Transverse colon (tissue), 4 donors: ENCODE measurements around the gene SPACA5B. TPM values are rescaled to one million over a fixed set of nuclear protein-coding genes. Genes with fewer than 3 reads are reported as not detected.
"Not testable (repeated sequence)": the region's sequence is repeated elsewhere in the genome, so short reads cannot be mapped to it uniquely, and the experiment has no call there.

Experiments used
- DNase-seq: peaks from one replicate; pipeline ENCODE4 v3.0.0-alpha.2; 2019
- H3K27ac ChIP-seq, 4 donors: fragments of 200-600 bp; sonication (generic); 2 replicates each; pipeline ENCODE4 v1.5.1; 2016 to 2018; ENCODE audit warnings: inconsistent platforms in 4 of 4
- H3K27me3 ChIP-seq: fragments of 200-600 bp; sonication (generic); 2 replicates; pipeline ENCODE4 v1.5.1; 2017; ENCODE audit warnings: inconsistent platforms
- H3K36me3 ChIP-seq, 4 donors: fragments of 200-600 bp; sonication (generic); 2 replicates each; pipeline ENCODE4 v1.5.1; 2017 to 2019; ENCODE audit warnings: inconsistent platforms in 4 of 4
- H3K4me1 ChIP-seq, 4 donors: fragments of 200-600 bp; sonication (generic); 2 replicates each; pipeline ENCODE4 v1.5.1; 2017 to 2020; ENCODE audit warnings: inconsistent platforms in 4 of 4
- H3K4me3 ChIP-seq, 4 donors: fragments of 200-600 bp; sonication (generic); 1 replicate in 1 of 4; 2 replicates in 3 of 4; pipeline versions ENCODE4 v1.5.1 to v1.6.1; 2017 to 2019; ENCODE audit warnings: inconsistent platforms in 4 of 4
- H3K9me3 ChIP-seq, 2 donors: fragments of 200-600 bp; sonication (generic); 2 replicates each; pipeline ENCODE4 v1.5.1; 2017 to 2019; ENCODE audit warnings: inconsistent platforms in 2 of 2
- CTCF ChIP-seq, 5 experiments: fragments of 200-600 bp in 3 of 5; fragments of 450-650 bp in 2 of 5; sonication (generic) in 3 of 5; IDR thresholded peaks; 1 replicate in 2 of 5; 2 replicates in 3 of 5; pipeline ENCODE4 v1.5.1; 2016 to 2017; ENCODE audit warnings: antibody characterized with exemption in 5 of 5, inconsistent platforms in 3 of 5, mild to moderate bottlenecking in 2 of 5, moderate library complexity in 1 of 5
- EP300 ChIP-seq: sonication (generic); formaldehyde crosslinking; IDR thresholded peaks from one replicate; pipeline ENCODE4 v1.6.1; 2017; ENCODE audit warnings: antibody characterized with exemption, low read depth
- POLR2A ChIP-seq: fragments of 450-650 bp; IDR thresholded peaks from one replicate; pipeline ENCODE4 v1.6.1; 2016; ENCODE audit warnings: antibody characterized with exemption, mild to moderate bottlenecking, moderate library complexity
- POLR2AphosphoS5 ChIP-seq, 3 donors: sonication (generic); formaldehyde crosslinking; IDR thresholded peaks; one replicate each; pipeline ENCODE4 v1.6.1; 2016; ENCODE audit warnings: antibody characterized with exemption in 3 of 3
- WGBS, 2 donors: methylation state at CpG; one replicate each; pipeline ENCODE4 v1.1.5; 2018; ENCODE audit warnings: low coverage in 1 of 2; 5-methylcytosine and 5-hydroxymethylcytosine counted together
- in situ Hi-C, 4 donors: fragments of 200-750 bp; cut with MboI; loops; one replicate each; pipeline versions ENCODE4 v1.15.0 to v1.15.1; 2017; ENCODE audit warnings: low sequenced_read_pairs in 3 of 4, low pct_ligation_motif_present in 1 of 4, low pct_unique_long_range_greater_than_20kb in 1 of 4
- intact Hi-C: fragments of 100-400 bp; cut with DNase I; formaldehyde crosslinking; loops from one replicate; pipeline ENCODE4 v1.15.1; 2023; ENCODE audit warnings: low total_unique reads
- total RNA-seq, 4 donors: library from RNA; depleted of rRNA; stranded (reverse); fragments of >200 nt; gene quantifications; one replicate each; pipeline ENCODE4 v1.1.0, GENCODE V29; 2016

The SPACA5B gene
- total RNA-seq, 4 donors from 2014 or later, result not detected

- no peak for DNase-seq
- Histone ChIP-seq H3K4me1 (no peaks in the 10 kb centered on the region), H3K36me3 (no peaks in the 10 kb centered on the region), H3K27me3 (no peaks in the 10 kb centered on the region), H3K27ac (no peak overlapping the region), H3K9me3 (no peaks in the 10 kb centered on the region), H3K4me3 (no peak overlapping the region)
- WGBS, 2 donors, result 89% methylated on average over 10 of the region's 10 CpGs; no CpG with 5 or more reads in 1 of the 2 donors
- in situ Hi-C loops (no loop called here), intact Hi-C loops (no loop called here)
- TF ChIP-seq POLR2AphosphoS5 (IDR thresholded peaks at IDR 0.05) (no peak), CTCF (IDR thresholded peaks at IDR 0.05) (no peak), POLR2A (no peak), EP300 (no peak)
Measured at GRCh38 chrX:48153769-48154168, 23.3 kb downstream of the SPACA5B start.

GRCh38 chrX:48154796-48155195 lies 24.4 kb downstream of the SPACA5B start:
- Histone ChIP-seq H3K9me3 (no peaks in the 10 kb centered on the region), H3K36me3 (no peaks in the 10 kb centered on the region), H3K4me3 (no peak overlapping the region), H3K4me1 (no peaks in the 10 kb centered on the region), H3K27ac (no peak overlapping the region), H3K27me3 (no peaks in the 10 kb centered on the region)
- no peak for DNase-seq
- TF ChIP-seq POLR2AphosphoS5 (IDR thresholded peaks at IDR 0.05), result no peak
- no peak for TF ChIP-seq EP300
- TF ChIP-seq CTCF (IDR thresholded peaks at IDR 0.05), result no peak
- TF ChIP-seq POLR2A, result no peak
- in situ Hi-C loops (no loop called here), intact Hi-C loops (no loop called here)
- WGBS, 2 donors, result 84% methylated on average over 2 of the region's 2 CpGs; no CpG with 5 or more reads in 1 of the 2 donors

DNA sequence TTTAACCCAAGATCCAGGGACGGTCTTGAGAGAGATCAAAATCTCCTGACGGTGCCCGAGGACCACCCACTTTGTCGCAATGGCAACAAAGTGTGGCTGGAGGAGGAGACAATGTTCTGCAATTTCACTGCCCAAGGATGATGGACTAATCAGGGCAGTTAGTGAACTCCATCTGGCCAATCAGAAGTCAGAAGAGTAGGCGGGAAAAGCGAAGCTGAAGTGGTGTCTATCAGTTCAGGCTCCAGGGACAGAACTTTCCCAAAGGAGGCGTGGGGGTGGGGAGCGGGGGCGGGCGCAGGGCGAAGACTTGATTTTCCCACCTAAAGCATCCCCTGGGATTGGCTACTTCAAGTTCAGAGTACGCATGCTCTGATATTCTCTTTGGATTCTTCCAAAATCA lies 25.6 kb downstream of the SPACA5B start:
- no peak overlapping the region for H3K4me3 ChIP-seq
- no peaks in the 10 kb centered on the region for H3K36me3 ChIP-seq
- intact Hi-C loops (no loop called here), in situ Hi-C loops (no loop called here)
- no peaks in the 10 kb centered on the region for H3K9me3 ChIP-seq
- no peak for DNase-seq
- H3K4me1 ChIP-seq, result no peaks in the 10 kb centered on the region
- 91 to 100% methylated on average over 1 to 12 of the region's 12 CpGs for WGBS, 2 donors
- H3K27me3 ChIP-seq, result no peaks in the 10 kb centered on the region
- TF ChIP-seq EP300, result no peak
- TF ChIP-seq POLR2A, result no peak
- no peak for TF ChIP-seq POLR2AphosphoS5 (IDR thresholded peaks at IDR 0.05)
- TF ChIP-seq CTCF (IDR thresholded peaks at IDR 0.05), result no peak
- no peak overlapping the region for H3K27ac ChIP-seq

- 84% methylated on average over 12 of the region's 12 CpGs; no CpG with 5 or more reads in 1 of the 2 donors for WGBS, 2 donors
Measured at GRCh38 chrX:48165241-48165640, 34.8 kb downstream of the SPACA5B start.

GRCh38 chrX:48166322-48166721 lies 35.9 kb downstream of the SPACA5B start:
- H3K4me1 ChIP-seq, DNase-seq, H3K9me3 ChIP-seq, H3K27me3 ChIP-seq, H3K27ac ChIP-seq, H3K36me3 ChIP-seq, in situ Hi-C loops, intact Hi-C loops, H3K4me3 ChIP-seq: not testable (repeated sequence)
- 72% methylated on average over 7 of the region's 7 CpGs; no CpG with 5 or more reads in 1 of the 2 donors for WGBS, 2 donors

More at GRCh38 chrX:48165241-48165640, 34.8 kb downstream of the SPACA5B start:
- H3K4me3 ChIP-seq, result no peak overlapping the region
- TF ChIP-seq EP300 (no peak), POLR2AphosphoS5 (IDR thresholded peaks at IDR 0.05) (no peak), CTCF (IDR thresholded peaks at IDR 0.05) (no peak), POLR2A (no peak)
- no peak for DNase-seq
- H3K36me3 ChIP-seq, result no peaks in the 10 kb centered on the region
- no peak overlapping the region for H3K27ac ChIP-seq
- intact Hi-C loops (no loop called here), in situ Hi-C loops (no loop called here)
- no peaks in the 10 kb centered on the region for H3K27me3 ChIP-seq
- H3K4me1 ChIP-seq, result no peaks in the 10 kb centered on the region
- no peaks in the 10 kb centered on the region for H3K9me3 ChIP-seq
